Measurements from ENCODE around the gene CLEC16A.
A peak's percentile ranks its signal among the peaks of the same experiment; 100 is the strongest.

The CLEC16A gene

DNA sequence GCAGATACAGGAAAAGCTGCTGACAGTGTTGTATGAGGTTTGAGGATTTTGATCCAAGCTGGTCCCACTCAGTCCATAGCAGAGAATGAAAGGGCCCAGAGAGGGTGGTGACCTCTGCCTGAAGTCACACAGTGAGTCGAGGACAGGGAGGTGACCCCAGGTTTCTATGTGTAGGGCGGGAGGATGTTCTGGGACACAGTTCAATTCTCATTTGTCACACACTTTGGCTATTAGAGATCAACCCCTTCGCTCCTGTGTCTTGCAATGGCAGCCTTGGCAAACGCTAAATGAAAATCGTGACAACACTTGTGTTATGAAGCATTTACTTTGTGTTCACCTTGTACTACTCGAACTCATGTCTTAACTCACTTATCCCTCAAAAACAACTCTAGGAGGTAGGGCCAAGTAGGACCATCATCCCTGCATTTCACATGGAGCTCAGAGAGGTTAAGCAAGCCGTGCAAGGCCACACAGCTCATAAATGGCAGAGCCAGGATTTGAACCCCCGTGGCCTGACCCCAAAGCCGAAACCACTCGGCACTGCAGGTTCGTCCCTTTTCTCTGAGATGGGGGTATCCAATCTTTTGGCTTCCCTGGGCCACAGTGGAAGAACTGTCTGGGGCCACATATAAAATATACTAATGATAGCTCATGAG lies 12.3 kb upstream of the CLEC16A start:
- TF ChIP-seq GATA1 (IDR thresholded peaks at IDR 0.05; ENCODE audit: low read depth, low read length) (no peak), POLR2A (IDR thresholded peaks at IDR 0.05; ENCODE audit: low read length) (no peak)
- no peak for DNase-seq

DNA sequence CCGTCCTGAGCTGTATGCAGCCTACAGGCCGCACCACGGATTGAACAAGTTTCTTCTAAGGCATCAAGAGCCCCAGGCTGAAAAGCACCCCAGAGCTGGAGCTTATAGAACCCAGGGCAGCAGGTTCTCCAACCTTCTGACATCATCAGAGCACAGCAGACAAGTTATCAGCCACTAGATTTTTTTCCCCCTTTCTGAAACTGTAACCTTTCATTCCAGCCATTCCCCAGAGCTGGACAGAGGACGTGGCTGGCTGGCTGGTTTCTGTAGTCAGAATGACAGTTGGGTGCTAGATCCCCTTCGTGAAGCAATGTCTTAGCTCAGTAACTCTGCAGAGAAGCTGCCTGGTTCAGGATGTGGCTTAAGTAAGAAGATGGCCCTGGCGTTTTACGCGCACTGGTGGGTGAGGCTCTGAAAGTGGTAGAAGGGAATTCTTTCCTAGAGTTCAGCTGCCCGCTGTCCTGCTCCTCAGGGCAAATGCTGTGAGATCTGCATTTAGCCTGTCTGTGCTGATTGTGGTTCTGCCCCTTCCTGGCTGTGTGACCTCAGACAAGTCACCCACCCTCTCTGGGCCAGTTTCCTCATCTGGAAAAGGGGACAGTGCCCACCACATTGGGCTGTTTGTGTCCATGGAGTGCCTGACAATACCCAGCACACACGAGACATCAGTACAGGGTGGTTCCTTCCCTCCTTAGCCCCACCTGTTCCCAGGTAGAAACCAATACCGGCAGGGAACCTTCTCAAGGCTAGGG lies 11.2 kb upstream of the CLEC16A start:
- TF ChIP-seq GATA1 (IDR thresholded peaks at IDR 0.05; ENCODE audit: low read depth, low read length) (no peak), POLR2A (IDR thresholded peaks at IDR 0.05; ENCODE audit: low read length) (no peak)
- no peak for DNase-seq

DNA sequence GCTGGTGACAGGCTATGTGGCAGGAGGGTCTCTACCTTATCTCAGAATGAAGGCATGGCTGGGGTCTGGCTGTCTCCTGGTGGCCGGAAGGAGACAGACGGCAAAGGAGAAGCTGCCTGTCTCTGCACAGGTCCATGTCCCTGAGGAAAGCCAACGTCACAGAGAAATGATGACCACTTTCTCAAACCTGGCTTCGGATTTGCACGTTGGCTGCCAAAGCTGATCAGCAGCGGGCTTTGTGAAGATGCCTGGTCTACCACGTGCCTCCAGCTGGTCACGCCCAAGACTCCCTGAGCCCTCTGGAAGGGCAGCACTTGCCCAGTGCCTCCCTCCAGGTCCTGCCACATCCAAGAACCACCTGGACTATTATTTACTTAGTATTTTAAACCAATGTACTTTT lies 10.5 kb upstream of the CLEC16A start:
- TF ChIP-seq POLR2A (IDR thresholded peaks at IDR 0.05; ENCODE audit: low read length) (no peak), GATA1 (IDR thresholded peaks at IDR 0.05; ENCODE audit: low read depth, low read length) (no peak)

DNA sequence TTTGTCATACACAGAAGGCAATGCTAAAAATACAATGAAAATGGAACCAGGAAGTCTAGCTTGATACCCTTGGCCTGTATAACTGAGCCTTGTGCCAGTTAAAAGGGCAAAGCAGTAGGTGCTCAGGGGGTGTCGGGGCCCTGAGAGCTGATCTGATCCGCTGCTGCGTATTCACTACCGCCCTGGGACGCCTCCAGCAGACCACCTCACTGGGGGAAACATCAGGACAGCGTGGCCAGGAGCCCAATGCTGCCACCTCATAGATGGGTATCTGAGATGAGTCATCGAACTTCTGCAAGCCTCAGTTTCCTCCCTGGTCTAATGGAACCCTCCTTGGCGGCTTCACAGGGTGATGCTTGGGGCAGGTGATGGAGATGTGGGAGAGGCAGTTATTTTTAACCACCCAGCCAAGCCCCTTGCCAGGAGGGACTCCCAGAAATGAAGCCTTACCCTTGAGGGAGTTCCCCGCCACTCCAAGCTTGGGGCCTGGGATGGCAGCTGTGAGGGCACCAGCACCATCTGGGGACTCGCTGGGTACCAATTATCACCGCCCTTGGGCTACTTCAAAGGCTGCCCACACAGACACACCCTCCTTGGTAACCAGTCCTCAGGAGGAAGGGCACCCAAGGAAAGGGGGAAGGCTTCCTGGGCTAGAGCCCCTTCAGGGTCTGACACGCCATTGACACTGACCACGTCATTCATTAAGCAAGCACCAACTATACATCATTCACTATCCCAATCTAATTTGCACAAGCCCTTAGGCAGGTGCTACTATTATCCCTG lies 9.8 kb upstream of the CLEC16A start:
- no peak for DNase-seq
- TF ChIP-seq POLR2A (IDR thresholded peaks at IDR 0.05; ENCODE audit: low read length) (no peak), GATA1 (IDR thresholded peaks at IDR 0.05; ENCODE audit: low read depth, low read length) (no peak)

More for the DNA sequence above, 10.5 kb upstream of the CLEC16A start:
- no peak for DNase-seq

DNA sequence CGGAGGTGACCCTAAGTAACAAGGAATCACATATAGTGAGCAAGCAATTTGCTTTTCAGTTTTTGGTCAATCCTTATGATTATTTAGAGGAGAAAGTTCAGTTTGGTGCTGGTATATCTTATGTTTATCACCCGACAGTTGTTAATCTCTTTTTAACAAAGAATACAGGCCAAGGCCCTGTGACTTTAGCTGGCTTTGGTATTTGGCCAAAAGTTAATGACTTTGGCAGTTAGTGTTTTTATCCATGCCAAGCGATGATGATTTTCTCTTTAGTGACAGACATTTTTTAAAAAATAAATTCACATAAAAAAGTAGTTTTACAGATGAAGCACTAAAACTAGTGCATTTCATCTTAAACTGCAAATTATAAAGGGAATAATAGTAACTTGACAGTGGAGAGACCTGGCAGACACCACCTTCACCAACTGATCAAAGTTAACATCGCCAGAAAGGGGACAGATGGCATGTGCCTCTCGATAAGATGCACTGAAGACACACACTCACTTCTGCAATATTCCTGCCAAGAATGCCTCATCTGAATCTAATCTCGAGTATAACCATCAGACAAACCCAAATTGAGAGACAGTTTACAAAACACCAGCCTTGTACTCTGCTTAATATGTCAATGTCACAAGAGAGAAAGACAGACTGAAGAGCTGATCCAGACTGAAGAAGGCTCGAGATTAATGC lies 9.0 kb upstream of the CLEC16A start:
- DNase-seq, result peak; percentile 76 to 92

DNA sequence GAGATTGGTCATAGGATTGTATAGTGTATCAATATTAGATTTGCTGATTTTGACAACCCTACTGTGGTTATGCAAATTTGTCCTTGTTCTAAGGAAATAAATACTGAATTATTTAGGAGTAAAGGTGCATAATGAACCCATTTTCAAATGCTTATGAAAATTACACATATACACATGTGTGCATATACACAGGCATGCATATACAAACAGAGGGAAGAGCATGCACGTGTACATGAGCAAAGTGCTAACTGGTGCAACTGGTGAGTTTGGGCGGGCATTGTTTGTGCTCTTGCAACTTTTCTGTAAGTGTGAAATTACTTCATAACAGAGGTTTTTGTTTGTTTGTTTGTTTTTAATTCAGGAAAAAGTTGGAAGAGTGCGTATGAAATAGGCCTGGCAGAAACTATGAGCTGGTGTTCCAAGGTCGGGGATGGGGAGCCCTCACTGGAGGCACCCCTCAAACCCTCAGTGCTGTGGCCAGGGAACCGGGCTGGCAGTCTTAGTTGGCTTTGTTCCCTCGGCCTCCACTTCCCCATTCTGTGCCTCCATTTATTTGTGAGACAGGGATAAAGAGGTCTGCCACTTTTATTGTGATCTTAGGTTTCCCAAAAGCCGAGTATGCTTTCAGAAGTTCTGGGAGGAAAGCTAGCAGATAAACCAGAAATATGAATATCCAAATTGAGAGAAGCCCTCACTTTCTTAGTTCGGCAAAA lies 7.9 kb upstream of the CLEC16A start:
- no peak for DNase-seq

More for the DNA sequence above, 9.0 kb upstream of the CLEC16A start:
- TF ChIP-seq GATA1 (IDR thresholded peaks at IDR 0.05; ENCODE audit: low read depth, low read length) (no peak), POLR2A (IDR thresholded peaks at IDR 0.05; ENCODE audit: low read length) (peak; percentile 40)

DNA sequence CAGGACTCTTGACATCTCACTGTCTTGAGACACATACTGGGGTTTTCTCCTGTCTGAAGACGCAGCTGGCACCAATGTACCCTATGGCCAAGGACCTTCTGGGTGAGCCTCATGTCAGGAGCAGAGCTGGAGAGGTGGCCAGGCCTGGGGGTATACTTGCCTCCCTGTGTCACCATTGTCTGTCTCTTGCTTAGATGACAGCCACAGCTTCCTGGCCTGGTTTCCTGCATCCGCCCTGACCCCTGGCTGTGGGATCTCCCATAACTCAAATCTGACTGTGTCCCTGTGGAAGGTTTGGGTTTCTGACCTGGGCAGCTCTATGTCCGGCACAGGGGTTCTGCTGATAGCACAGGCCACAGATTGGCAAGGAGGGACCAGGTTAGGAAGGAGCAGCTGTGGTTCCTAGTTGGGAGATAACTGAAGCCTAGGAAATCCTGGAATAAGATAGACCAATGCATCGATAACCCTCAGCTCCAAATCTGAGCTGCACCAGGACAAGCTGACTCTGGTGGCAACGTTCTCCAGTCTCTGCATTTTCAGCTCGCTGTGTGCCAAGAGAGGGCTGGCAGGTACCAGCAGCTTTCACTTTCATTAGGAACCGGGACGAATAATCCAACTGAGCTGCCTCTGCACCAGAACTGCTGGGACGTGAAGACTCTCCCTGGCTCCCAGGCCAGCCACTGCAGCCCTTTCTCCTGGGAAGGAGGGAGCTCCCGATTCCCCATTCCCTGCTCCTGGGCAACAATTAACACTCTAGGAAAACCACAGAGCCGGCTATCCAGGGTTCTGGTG lies 7.1 kb upstream of the CLEC16A start:
- no peak for DNase-seq
- TF ChIP-seq GATA1 (IDR thresholded peaks at IDR 0.05; ENCODE audit: low read depth, low read length) (no peak), POLR2A (IDR thresholded peaks at IDR 0.05; ENCODE audit: low read length) (no peak)

More for the DNA sequence above, 7.9 kb upstream of the CLEC16A start:
- TF ChIP-seq GATA1 (IDR thresholded peaks at IDR 0.05; ENCODE audit: low read depth, low read length) (no peak), POLR2A (IDR thresholded peaks at IDR 0.05; ENCODE audit: low read length) (no peak)

DNA sequence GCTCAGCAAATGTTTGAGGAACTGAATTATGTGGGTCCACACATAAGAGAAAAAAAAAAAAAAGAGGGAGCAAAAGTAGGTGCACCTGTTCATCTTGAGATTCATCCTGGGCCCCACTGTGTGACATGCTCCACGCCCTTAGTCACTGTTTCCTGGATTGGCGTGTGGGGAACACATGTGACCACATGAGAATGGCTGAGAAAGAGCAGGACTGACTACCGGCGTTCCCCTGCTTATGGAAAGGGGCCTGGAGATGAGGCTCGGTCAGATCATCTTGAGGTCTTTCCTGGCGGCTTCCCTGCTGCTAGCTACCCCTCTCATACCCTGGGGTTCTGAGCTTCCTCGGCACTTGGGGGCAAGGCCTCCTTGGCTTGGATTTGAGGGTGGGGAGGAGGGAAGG lies 6.0 kb upstream of the CLEC16A start:
- no peak for DNase-seq
- TF ChIP-seq POLR2A (IDR thresholded peaks at IDR 0.05; ENCODE audit: low read length), result no peak
- no peak for TF ChIP-seq GATA1 (IDR thresholded peaks at IDR 0.05; ENCODE audit: low read depth, low read length)

DNA sequence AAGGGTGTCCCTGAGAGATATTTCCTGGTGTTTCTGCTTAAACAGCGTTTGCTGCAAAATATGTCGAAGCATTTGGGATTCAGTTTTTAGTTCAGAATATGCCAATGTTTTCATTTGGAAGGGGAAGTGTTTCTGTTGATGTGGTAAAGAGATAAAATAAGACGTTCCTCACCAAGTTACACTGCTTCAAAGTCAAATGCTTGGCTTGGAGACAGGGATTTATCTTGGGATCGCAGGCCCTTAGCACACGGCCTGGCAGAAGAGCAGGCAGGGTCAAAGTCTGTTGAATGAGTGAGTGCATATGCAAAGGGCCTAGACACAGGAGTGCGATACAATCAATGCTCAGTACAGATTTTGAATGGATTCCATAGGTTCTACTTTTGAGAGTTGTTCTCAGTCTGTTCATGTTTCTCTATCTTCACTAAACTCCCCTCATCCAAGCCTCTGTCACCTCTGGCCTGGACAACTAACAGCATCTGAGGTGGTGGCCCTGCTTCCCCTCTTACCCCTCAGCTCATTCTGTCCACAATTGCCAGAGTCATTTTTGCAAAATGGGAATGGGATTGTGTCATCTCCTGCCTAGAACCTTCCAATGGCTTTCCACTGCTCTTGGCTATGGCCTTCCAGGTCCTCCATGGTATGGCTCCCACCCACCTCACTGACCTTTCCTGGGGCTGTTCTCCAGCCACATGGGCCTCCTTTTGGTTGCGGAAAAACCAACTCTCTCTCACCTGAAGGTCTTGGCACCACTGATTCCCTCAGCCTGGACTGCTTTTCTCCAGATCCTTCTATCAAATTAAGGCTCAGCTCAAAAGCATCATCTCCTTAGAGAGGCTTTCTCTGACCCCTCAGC lies 5.3 kb upstream of the CLEC16A start:
- peak; percentile 66 to 76 for DNase-seq
- no peak for TF ChIP-seq GATA1 (IDR thresholded peaks at IDR 0.05; ENCODE audit: low read depth, low read length)

DNA sequence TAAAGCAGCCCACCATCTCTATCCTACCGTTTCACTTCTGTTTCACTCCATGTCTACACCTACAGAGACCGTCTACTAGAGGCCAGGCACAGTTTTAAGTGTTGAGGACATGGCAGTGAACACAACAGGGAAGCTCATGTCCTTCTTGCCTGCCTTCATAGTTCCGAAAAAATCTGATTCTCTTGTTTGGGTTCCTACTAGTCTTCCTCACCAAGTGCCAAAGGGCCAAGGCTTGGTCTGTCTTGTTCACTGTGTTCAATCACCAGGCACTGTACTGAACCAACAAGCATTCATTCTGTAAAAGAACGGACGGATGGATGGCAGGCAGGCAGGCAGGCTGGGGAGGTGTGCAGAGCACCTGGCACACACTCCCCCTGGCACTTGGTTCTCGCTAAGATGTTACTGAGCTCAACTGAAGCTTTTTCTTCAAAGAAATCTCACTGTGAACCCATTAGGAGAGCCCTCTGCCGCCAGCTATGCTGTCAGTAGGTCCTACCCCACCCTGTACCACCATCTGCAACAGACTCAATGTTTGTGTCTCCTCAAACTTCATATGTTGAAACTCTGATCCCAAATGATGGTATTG lies 4.6 kb upstream of the CLEC16A start:
- peak; percentile 15 to 35 for DNase-seq
- TF ChIP-seq GATA1 (IDR thresholded peaks at IDR 0.05; ENCODE audit: low read depth, low read length), result no peak
- no peak for TF ChIP-seq POLR2A (IDR thresholded peaks at IDR 0.05; ENCODE audit: low read length)

DNA sequence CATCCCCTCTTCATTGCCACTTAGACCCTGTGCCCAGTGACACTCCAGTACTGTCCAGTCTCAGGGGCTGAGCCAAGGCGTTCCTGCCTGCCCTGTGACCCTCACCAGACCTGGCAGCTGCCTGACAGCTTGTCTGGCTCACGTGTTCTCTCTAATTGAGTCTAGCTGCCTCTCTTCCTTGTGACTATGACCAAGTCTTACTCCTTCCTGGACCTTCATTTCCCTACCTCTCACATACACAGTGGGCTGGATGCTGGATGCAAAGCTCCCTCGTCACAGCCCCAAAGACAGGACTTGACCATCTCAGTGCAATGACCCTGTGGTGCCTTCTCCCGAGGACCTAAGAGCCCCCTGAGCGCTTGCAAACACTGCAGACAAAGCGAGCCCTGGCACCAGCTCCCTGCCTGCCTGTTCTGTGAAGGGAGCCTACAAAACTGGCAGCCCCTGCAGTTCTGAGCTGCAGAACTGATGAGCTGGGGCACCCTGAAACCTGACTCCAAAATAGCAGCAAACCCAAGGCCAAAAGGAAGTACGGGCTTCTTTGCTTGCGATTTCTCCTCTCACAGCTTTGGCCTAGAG lies 3.8 kb upstream of the CLEC16A start:
- no peak for DNase-seq
- TF ChIP-seq POLR2A (IDR thresholded peaks at IDR 0.05; ENCODE audit: low read length) (no peak), GATA1 (IDR thresholded peaks at IDR 0.05; ENCODE audit: low read depth, low read length) (no peak)
